HCT116 (cell line): ENCODE results near the gene FGF13. TPM values are rescaled to one million over a fixed set of nuclear protein-coding genes. Genes with fewer than 3 reads are reported as not detected.

Source experiments
- ATAC-seq: fragments of 200-7000 bp; cut with Tn5 transposase; 2 replicates; pipeline ENCODE4 v1.9.1; 2020; ENCODE audit warnings: mild to moderate bottlenecking, moderate library complexity
- BruUV-seq: library from RNA; stranded (reverse); fragments of 400-500 nt; replicated peaks from 2 replicates; lab custom pipeline; 2021; lab: Mats Ljungman, UMichigan
- CTCF ChIA-PET: fragments of 300-600 bp; sonication (Branson Sonifier 250); formaldehyde crosslinking; loops from one replicate; lab custom pipeline; 2021; ENCODE audit warnings: antibody characterized with exemption; lab: Charles Lee
- POLR2A ChIA-PET: fragments of 300-600, 350-600 bp; sonication (Branson Sonifier 250); formaldehyde crosslinking; loops from one replicate; lab custom pipeline; 2021; ENCODE audit warnings: antibody characterized with exemption; lab: Charles Lee
- RAD21 ChIA-PET, 2 experiments: fragments of 300-600 bp; sonication (Branson Sonifier 250); formaldehyde crosslinking; loops; one replicate each; lab custom pipeline; 2023; ENCODE audit warnings: low total read pairs in 2 of 2; ENCODE audit not compliant: uncharacterized antibody in 2 of 2, unreplicated experiment in 2 of 2, low non-redundant PET in 1 of 2; lab: Charles Lee
- DNase-seq: peaks from one replicate; pipeline ENCODE4 v3.0.0-alpha.2; 2010; ENCODE audit warnings: low read depth, low spot score
- H2AFZ ChIP-seq: fragments of 200-600 bp; shearing (Covaris generic), sonication (generic); 2 replicates; pipeline ENCODE4 v1.6.1; 2017; ENCODE audit warnings: low read depth, mixed run types, mixed read lengths, antibody characterized with exemption, low read length; ENCODE audit not compliant: poor library complexity, severe bottlenecking
- H3K27ac ChIP-seq: 2 replicates; pipeline ENCODE4 v1.5.1; 2012; ENCODE audit warnings: low read depth, low read length
- H3K27me3 ChIP-seq: fragments of 200-600 bp; sonication (generic); 2 replicates; pipeline ENCODE4 v1.6.1; 2016; ENCODE audit warnings: mixed run types, low read length, mixed read lengths; ENCODE audit not compliant: insufficient read depth
- H3K36me3 ChIP-seq, 2 experiments: fragments of 200-500 bp in 1 of 2; fragments of 200-600 bp in 1 of 2; sonication (Bioruptor generic) in 1 of 2; sonication (generic) in 1 of 2; 2 replicates each; pipeline versions ENCODE4 v1.5.1 to v1.6.1; 2014 to 2016; ENCODE audit warnings: low read length in 2 of 2, inconsistent platforms in 1 of 2, mixed read lengths in 1 of 2, mixed run types in 1 of 2; ENCODE audit not compliant: insufficient read depth in 2 of 2, control insufficient read depth in 1 of 2
- H3K4me1 ChIP-seq, 2 experiments: fragments of 200-600 bp in 1 of 2; sonication (generic) in 1 of 2; 2 replicates each; pipeline versions ENCODE4 v1.5.1 to v1.6.1; 2012 to 2017; ENCODE audit warnings: low read length in 2 of 2, inconsistent platforms in 1 of 2, mild to moderate bottlenecking in 1 of 2, mixed read lengths in 1 of 2, mixed run types in 1 of 2, moderate library complexity in 1 of 2; ENCODE audit not compliant: insufficient read depth in 2 of 2, control insufficient read depth in 1 of 2
- H3K4me2 ChIP-seq: fragments of 200-600 bp; sonication (generic); 2 replicates; pipeline ENCODE4 v1.6.1; 2017; ENCODE audit warnings: mixed run types, low read length, mixed read lengths
- H3K4me3 ChIP-seq, 2 experiments: fragments of 200-600 bp in 1 of 2; sonication (generic) in 1 of 2; replicated peaks in 1 of 2; 2 replicates each; pipeline ENCODE4 v1.5.1; 2011 to 2016; ENCODE audit warnings: low read length in 2 of 2, control low read depth in 1 of 2, low read depth in 1 of 2, mild to moderate bottlenecking in 1 of 2, mixed read lengths in 1 of 2, mixed run types in 1 of 2
- H3K79me2 ChIP-seq: fragments of 200-600 bp; sonication (generic); 2 replicates; pipeline ENCODE4 v1.6.1; 2017; ENCODE audit warnings: mild to moderate bottlenecking, mixed run types, low read length, moderate library complexity, mixed read lengths; ENCODE audit not compliant: insufficient read depth
- H3K9ac ChIP-seq: fragments of 200-600 bp; sonication (generic); 2 replicates; pipeline ENCODE4 v1.6.1; 2016; ENCODE audit warnings: low read length, mixed read lengths
- H3K9me2 ChIP-seq: fragments of 200-600 bp; sonication (generic), shearing (Covaris generic); 2 replicates; pipeline ENCODE4 v1.6.1; 2017; ENCODE audit warnings: mixed run types, mild to moderate bottlenecking, moderate library complexity; ENCODE audit not compliant: insufficient read depth
- H3K9me3 ChIP-seq, 2 experiments: fragments of 200-500 bp in 1 of 2; fragments of 200-600 bp in 1 of 2; sonication (Bioruptor generic) in 1 of 2; sonication (generic) in 1 of 2; 2 replicates each; pipeline ENCODE4 v1.6.1; 2014 to 2017; ENCODE audit warnings: low read length in 2 of 2, mixed read lengths in 2 of 2, inconsistent platforms in 1 of 2, low read depth in 1 of 2, mild to moderate bottlenecking in 1 of 2, mixed run types in 1 of 2, moderate library complexity in 1 of 2; ENCODE audit not compliant: control insufficient read depth in 1 of 2, insufficient read depth in 1 of 2
- H4K20me1 ChIP-seq: fragments of 200-600 bp; sonication (generic), shearing (Covaris generic); 2 replicates; pipeline ENCODE4 v1.6.1; 2017; ENCODE audit warnings: mixed run types, mild to moderate bottlenecking, moderate library complexity; ENCODE audit not compliant: insufficient read depth
- CBX3 ChIP-seq: IDR thresholded peaks from 2 replicates; pipeline ENCODE4 v1.6.1; 2012; ENCODE audit warnings: low read depth
- CEBPB ChIP-seq: IDR thresholded peaks from 2 replicates; pipeline ENCODE4 v1.6.1; 2012; ENCODE audit warnings: low read depth
- EGR1 ChIP-seq: IDR thresholded peaks from 2 replicates; pipeline ENCODE4 v1.6.1; 2012; ENCODE audit warnings: low read depth
- EZH2 ChIP-seq: fragments of 200-600 bp; sonication (generic); IDR thresholded peaks from 2 replicates; pipeline ENCODE4 v1.6.1; 2017; ENCODE audit warnings: antibody characterized with exemption, mixed run types
- EZH2phosphoT487 ChIP-seq: fragments of 200-600 bp; IDR thresholded peaks from 2 replicates; pipeline ENCODE4 v1.6.1; 2018; ENCODE audit warnings: antibody characterized with exemption, borderline replicate concordance
- FOSL1 ChIP-seq: IDR thresholded peaks from 2 replicates; pipeline ENCODE4 v1.6.1; 2012; ENCODE audit warnings: low read depth
- JUND ChIP-seq: IDR thresholded peaks from 2 replicates; pipeline ENCODE4 v1.6.1; 2012
- POLR2A ChIP-seq: IDR thresholded peaks from 2 replicates; pipeline ENCODE4 v1.7.0; 2011; ENCODE audit warnings: borderline replicate concordance; ENCODE audit not compliant: insufficient read depth, insufficient read length; ENCODE audit errors: extremely low read depth
- POLR2AphosphoS5 ChIP-seq: IDR thresholded peaks from 2 replicates; pipeline ENCODE4 v1.6.1; 2011; ENCODE audit warnings: mild to moderate bottlenecking, low read depth, low read length, moderate library complexity
- RAD21 ChIP-seq: IDR thresholded peaks from 2 replicates; pipeline ENCODE4 v1.6.1; 2012; ENCODE audit warnings: low read depth, mild to moderate bottlenecking
- SP1 ChIP-seq: IDR thresholded peaks from 2 replicates; pipeline ENCODE4 v1.6.1; 2012; ENCODE audit warnings: low read depth
- TCF7L2 ChIP-seq: IDR thresholded peaks from 2 replicates; pipeline ENCODE4 v1.7.0; 2011; ENCODE audit warnings: borderline replicate concordance, inconsistent platforms; ENCODE audit not compliant: insufficient read depth, insufficient read length; ENCODE audit errors: extremely low read depth
- intact Hi-C: fragments of 100-400 bp; cut with micrococcal nuclease; formaldehyde crosslinking; loops from 2 replicates; pipeline ENCODE4 v1.10.0; 2022
- total RNA-seq: library from RNA; stranded (reverse); gene quantifications from one replicate; pipeline ENCODE4 v1.2.1, GENCODE V29; 2021; ENCODE audit not compliant: unreplicated experiment
- TF ChIP-seq, protein P1 (sequence below): IDR thresholded peaks from 2 replicates; pipeline ENCODE4 v1.6.1; 2012
- TF ChIP-seq, protein P2 (sequence below): IDR thresholded peaks from 2 replicates; pipeline ENCODE4 v1.6.1; 2012; ENCODE audit warnings: low read depth

The FGF13 gene
- total RNA-seq, 1 experiment from 2014 or later: 0.02 TPM

DNA sequence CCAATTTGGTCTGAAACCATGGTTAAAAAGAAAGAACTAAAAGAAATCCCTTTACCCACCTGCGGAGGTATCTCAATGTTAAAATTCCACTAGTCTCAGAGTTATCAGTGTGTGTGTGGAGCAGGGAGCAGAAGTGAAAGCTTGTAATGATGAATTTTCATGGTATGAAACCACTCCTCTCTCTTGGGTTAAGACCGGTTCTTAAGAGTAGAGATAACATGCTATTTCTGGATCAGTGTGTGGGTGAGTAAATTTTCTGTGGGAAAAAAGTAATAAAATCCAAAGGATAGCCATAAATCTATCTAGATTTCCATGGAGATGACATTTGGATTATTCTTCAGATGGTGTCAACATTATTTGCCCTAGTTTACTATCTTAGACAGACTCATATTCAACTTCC lies 3.2 kb downstream of the FGF13 start:
- ChIA-PET CTCF (no interaction called here), POLR2A (no interaction called here), RAD21 (no interaction called here)
- H3K9me2 ChIP-seq: no peaks in the 10 kb centered on the region
- DNase-seq (no peak), ATAC-seq (no peak)
- H3K9ac ChIP-seq: no peak overlapping the region
- intact Hi-C loops: no loop called here
- H3K36me3 ChIP-seq: no peaks in the 10 kb centered on the region
- H3K79me2 ChIP-seq: no peaks in the 10 kb centered on the region
- H3K4me1 ChIP-seq: no peaks in the 10 kb centered on the region
- H4K20me1 ChIP-seq: no peaks in the 10 kb centered on the region
- BruUV-seq: no TSS peak
- H3K9me3 ChIP-seq: no peaks in the 10 kb centered on the region
- H3K27ac ChIP-seq: no peak overlapping the region
- no peak overlapping the region for H2AFZ ChIP-seq
- TF ChIP-seq EZH2: no peak
- no peak for TF ChIP-seq POLR2AphosphoS5
- TF ChIP-seq CEBPB: no peak
- no peak for TF ChIP-seq SP1
- no peak for TF ChIP-seq FOSL1
- no peak for TF ChIP-seq RAD21
- no peak for TF ChIP-seq JUND
- TF ChIP-seq TCF7L2: no peak
- TF ChIP-seq EZH2phosphoT487: no peak
- H3K27me3 ChIP-seq: no peaks in the 10 kb centered on the region
- no peak overlapping the region for H3K4me3 ChIP-seq
- H3K4me2 ChIP-seq: no peak overlapping the region

DNA sequence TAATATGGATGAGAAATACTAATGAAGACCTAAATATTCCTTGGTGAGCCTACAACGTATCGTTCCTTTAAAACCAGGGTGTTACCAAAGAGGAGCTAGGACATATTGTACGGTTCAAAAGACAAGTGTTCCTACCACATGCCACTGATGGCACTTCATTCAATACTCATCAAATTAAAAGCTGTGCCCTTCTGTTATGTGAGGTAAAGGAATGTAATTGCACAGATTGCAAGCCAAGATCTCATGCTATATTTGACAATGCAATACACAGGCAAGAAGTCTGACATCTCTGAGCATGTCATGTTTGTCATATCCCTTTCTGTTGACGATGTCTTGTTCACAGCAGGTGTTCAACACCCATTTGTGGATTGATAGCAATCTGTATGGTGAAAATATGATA lies 6.9 kb downstream of the FGF13 start:
- no peaks in the 10 kb centered on the region for H3K4me1 ChIP-seq
- H3K9ac ChIP-seq: no peak overlapping the region
- no peak overlapping the region for H3K27ac ChIP-seq
- ChIA-PET CTCF (no interaction called here), RAD21 (no interaction called here), POLR2A (no interaction called here)
- H2AFZ ChIP-seq: no peak overlapping the region
- ATAC-seq (no peak), DNase-seq (no peak)
- H4K20me1 ChIP-seq: no peaks in the 10 kb centered on the region
- H3K4me2 ChIP-seq: no peak overlapping the region
- no peaks in the 10 kb centered on the region for H3K9me3 ChIP-seq
- TF ChIP-seq EZH2 (no peak), TCF7L2 (no peak), SP1 (no peak), EGR1 (no peak), EZH2phosphoT487 (no peak), RAD21 (no peak), CBX3 (no peak), POLR2A (no peak), JUND (no peak)
- TF ChIP-seq, protein P1, sequence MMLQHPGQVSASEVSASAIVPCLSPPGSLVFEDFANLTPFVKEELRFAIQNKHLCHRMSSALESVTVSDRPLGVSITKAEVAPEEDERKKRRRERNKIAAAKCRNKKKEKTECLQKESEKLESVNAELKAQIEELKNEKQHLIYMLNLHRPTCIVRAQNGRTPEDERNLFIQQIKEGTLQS: no peak
- TF ChIP-seq, protein P2, sequence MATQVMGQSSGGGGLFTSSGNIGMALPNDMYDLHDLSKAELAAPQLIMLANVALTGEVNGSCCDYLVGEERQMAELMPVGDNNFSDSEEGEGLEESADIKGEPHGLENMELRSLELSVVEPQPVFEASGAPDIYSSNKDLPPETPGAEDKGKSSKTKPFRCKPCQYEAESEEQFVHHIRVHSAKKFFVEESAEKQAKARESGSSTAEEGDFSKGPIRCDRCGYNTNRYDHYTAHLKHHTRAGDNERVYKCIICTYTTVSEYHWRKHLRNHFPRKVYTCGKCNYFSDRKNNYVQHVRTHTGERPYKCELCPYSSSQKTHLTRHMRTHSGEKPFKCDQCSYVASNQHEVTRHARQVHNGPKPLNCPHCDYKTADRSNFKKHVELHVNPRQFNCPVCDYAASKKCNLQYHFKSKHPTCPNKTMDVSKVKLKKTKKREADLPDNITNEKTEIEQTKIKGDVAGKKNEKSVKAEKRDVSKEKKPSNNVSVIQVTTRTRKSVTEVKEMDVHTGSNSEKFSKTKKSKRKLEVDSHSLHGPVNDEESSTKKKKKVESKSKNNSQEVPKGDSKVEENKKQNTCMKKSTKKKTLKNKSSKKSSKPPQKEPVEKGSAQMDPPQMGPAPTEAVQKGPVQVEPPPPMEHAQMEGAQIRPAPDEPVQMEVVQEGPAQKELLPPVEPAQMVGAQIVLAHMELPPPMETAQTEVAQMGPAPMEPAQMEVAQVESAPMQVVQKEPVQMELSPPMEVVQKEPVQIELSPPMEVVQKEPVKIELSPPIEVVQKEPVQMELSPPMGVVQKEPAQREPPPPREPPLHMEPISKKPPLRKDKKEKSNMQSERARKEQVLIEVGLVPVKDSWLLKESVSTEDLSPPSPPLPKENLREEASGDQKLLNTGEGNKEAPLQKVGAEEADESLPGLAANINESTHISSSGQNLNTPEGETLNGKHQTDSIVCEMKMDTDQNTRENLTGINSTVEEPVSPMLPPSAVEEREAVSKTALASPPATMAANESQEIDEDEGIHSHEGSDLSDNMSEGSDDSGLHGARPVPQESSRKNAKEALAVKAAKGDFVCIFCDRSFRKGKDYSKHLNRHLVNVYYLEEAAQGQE: no peak
- H3K4me3 ChIP-seq: no peak overlapping the region
- H3K79me2 ChIP-seq: no peaks in the 10 kb centered on the region
- no peaks in the 10 kb centered on the region for H3K27me3 ChIP-seq
- H3K9me2 ChIP-seq: no peaks in the 10 kb centered on the region
- intact Hi-C loops: no loop called here
- H3K36me3 ChIP-seq: no peaks in the 10 kb centered on the region
- no TSS peak for BruUV-seq
